ENCODE data around the gene PLRG1.

PLRG1 gene

DNA sequence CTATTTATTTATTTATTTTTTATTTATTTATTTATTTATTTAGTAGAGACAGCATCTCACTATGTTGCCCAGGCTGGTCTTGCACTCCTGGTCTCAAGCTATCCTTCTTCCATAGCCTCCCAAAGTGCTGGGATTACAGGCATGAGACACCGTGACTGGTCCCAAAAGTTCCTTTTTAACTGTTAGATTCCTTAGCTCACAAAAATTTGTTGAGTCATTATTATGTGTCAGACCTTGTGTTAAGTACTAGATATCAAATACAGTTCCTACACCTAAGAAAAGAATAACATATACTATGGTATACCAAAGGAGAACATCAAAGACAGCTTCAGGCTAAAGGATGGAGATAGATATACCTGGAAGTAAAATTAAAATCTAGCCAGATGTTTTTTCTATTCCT lies 28.7 kb upstream of the PLRG1 start:
- H2AFZ ChIP-seq (ENCODE audit: low read depth) = no peak overlapping the region
- H3K27ac ChIP-seq = no peak overlapping the region
- H3K27me3 ChIP-seq (ENCODE audit: insufficient read depth, low read depth) = no peaks in the 10 kb centered on the region
- H3K4me3 ChIP-seq (IDR thresholded peaks at IDR 0.05; ENCODE audit: insufficient read depth, low read depth, low read length) = no peak overlapping the region
- H3K36me3 ChIP-seq (ENCODE audit: insufficient read depth) = no peaks in the 10 kb centered on the region
- no peaks in the 10 kb centered on the region for H3K4me1 ChIP-seq (ENCODE audit: low read depth, poor library complexity, severe bottlenecking)
- H3K79me2 ChIP-seq (ENCODE audit: insufficient read depth, low read depth) = no peaks in the 10 kb centered on the region
- no peaks in the 10 kb centered on the region for H4K20me1 ChIP-seq (ENCODE audit: insufficient read depth)
- TF ChIP-seq, protein P1, sequence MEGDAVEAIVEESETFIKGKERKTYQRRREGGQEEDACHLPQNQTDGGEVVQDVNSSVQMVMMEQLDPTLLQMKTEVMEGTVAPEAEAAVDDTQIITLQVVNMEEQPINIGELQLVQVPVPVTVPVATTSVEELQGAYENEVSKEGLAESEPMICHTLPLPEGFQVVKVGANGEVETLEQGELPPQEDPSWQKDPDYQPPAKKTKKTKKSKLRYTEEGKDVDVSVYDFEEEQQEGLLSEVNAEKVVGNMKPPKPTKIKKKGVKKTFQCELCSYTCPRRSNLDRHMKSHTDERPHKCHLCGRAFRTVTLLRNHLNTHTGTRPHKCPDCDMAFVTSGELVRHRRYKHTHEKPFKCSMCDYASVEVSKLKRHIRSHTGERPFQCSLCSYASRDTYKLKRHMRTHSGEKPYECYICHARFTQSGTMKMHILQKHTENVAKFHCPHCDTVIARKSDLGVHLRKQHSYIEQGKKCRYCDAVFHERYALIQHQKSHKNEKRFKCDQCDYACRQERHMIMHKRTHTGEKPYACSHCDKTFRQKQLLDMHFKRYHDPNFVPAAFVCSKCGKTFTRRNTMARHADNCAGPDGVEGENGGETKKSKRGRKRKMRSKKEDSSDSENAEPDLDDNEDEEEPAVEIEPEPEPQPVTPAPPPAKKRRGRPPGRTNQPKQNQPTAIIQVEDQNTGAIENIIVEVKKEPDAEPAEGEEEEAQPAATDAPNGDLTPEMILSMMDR (conservative IDR thresholded peaks at IDR 0.05; ENCODE audit: low read depth, low read length) = no peak
- H3K9ac ChIP-seq = no peak overlapping the region
- no peak overlapping the region for H3K4me2 ChIP-seq

DNA sequence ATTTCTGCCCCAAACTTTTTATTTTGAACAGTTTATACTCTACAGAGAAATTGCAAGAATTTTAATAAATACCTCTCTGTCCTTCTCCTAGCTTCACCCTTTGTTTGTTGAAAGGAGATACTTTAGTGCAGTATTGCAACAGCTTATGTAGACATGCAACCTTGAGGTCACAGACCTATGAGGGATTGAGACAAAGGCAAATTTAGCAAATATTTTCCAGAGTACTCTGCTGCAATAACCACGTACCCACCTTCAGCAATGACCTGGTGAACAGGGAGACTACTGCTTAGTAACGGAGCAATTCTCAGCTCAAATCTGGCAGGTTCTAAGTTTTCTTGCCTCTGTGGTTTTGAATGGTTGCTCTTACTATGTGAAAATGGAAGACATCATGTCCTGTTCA lies 27.1 kb upstream of the PLRG1 start:
- Histone ChIP-seq H3K79me2 (ENCODE audit: insufficient read depth, low read depth) (no peaks in the 10 kb centered on the region), H2AFZ (ENCODE audit: low read depth) (no peak overlapping the region), H4K20me1 (ENCODE audit: insufficient read depth) (no peaks in the 10 kb centered on the region), H3K4me2 (no peak overlapping the region), H3K27ac (no peak overlapping the region), H3K36me3 (ENCODE audit: insufficient read depth) (no peaks in the 10 kb centered on the region), H3K4me3 (IDR thresholded peaks at IDR 0.05; ENCODE audit: insufficient read depth, low read depth, low read length) (no peak overlapping the region), H3K27me3 (ENCODE audit: insufficient read depth, low read depth) (no peaks in the 10 kb centered on the region), H3K9ac (no peak overlapping the region), H3K4me1 (ENCODE audit: low read depth, poor library complexity, severe bottlenecking) (no peaks in the 10 kb centered on the region)
- TF ChIP-seq, protein P1 (conservative IDR thresholded peaks at IDR 0.05; ENCODE audit: low read depth, low read length) = no peak

- no peak overlapping the region for H2AFZ ChIP-seq (ENCODE audit: low read depth)
- TF ChIP-seq, protein P1 (conservative IDR thresholded peaks at IDR 0.05; ENCODE audit: low read depth, low read length) = no peak
Observed at GRCh38 chr4:154574311-154574710, 24.1 kb upstream of the PLRG1 start.

DNA sequence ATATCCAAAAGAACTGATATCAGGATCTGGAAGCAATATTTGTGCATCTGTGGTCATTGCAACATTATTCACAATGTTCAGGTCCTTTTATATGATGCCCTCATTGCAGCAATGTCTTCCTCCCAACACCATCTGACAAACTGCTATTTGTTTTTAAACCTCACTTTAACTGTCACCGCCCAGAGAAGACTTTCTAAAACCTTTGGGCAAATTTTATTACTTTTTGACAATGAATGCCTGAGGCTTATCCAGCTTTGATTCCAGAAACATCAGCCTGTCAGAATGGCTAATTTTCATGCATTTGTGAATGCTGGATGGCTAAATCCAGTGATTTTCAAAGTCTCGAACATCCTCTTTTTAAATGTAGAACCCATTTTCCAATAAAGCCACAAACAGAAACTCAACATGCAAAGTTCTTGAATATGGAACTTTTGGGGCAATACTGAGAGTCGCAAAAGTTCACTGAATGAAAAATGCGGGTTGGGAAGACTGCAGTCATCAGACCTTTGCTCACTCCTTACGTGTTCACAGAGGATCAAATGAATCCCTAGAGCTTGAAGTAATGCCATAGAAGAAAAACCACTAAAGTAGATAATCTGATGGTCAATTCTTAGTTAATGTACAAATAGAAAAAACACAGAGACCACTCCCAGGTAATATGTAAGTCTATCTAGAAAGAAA lies 23.1 kb upstream of the PLRG1 start:
- Histone ChIP-seq H3K4me1 (ENCODE audit: low read depth, poor library complexity, severe bottlenecking) (no peaks in the 10 kb centered on the region), H2AFZ (ENCODE audit: low read depth) (no peak overlapping the region), H3K9ac (no peak overlapping the region), H3K27me3 (ENCODE audit: insufficient read depth, low read depth) (no peaks in the 10 kb centered on the region), H3K79me2 (ENCODE audit: insufficient read depth, low read depth) (no peaks in the 10 kb centered on the region), H3K27ac (no peak overlapping the region), H3K4me2 (no peak overlapping the region), H3K4me3 (IDR thresholded peaks at IDR 0.05; ENCODE audit: insufficient read depth, low read depth, low read length) (no peak overlapping the region), H4K20me1 (ENCODE audit: insufficient read depth) (no peaks in the 10 kb centered on the region), H3K36me3 (ENCODE audit: insufficient read depth) (no peaks in the 10 kb centered on the region)
- TF ChIP-seq, protein P1 (conservative IDR thresholded peaks at IDR 0.05; ENCODE audit: low read depth, low read length) = no peak

More at GRCh38 chr4:154574311-154574710, 24.1 kb upstream of the PLRG1 start:
- no peak overlapping the region for H3K4me3 ChIP-seq (IDR thresholded peaks at IDR 0.05; ENCODE audit: insufficient read depth, low read depth, low read length)
- no peak overlapping the region for H3K27ac ChIP-seq
- no peak overlapping the region for H3K9ac ChIP-seq
- no peaks in the 10 kb centered on the region for H3K36me3 ChIP-seq (ENCODE audit: insufficient read depth)
- no peaks in the 10 kb centered on the region for H4K20me1 ChIP-seq (ENCODE audit: insufficient read depth)
- H3K79me2 ChIP-seq (ENCODE audit: insufficient read depth, low read depth) = no peaks in the 10 kb centered on the region
- H3K4me2 ChIP-seq = no peak overlapping the region
- no peaks in the 10 kb centered on the region for H3K27me3 ChIP-seq (ENCODE audit: insufficient read depth, low read depth)
- no peaks in the 10 kb centered on the region for H3K4me1 ChIP-seq (ENCODE audit: low read depth, poor library complexity, severe bottlenecking)
